Left lobe of liver (tissue), 2 donors: ENCODE data around the gene UHRF1. TPM values are rescaled to one million over a fixed set of nuclear protein-coding genes. Genes with fewer than 3 reads are reported as not detected.

Source experiments
- ATAC-seq: fragments of 200-7000 bp; cut with Tn5 transposase; one replicate; pipeline ENCODE4 v1.9.1; 2020; ENCODE audit warnings: mild to moderate bottlenecking, moderate library complexity
- DNase-seq: peaks from one replicate; pipeline ENCODE4 v3.0.0-alpha.2; 2020; ENCODE audit warnings: low spot score
- total RNA-seq: library from RNA; stranded (reverse); gene quantifications from one replicate; pipeline ENCODE4 v1.2.1, GENCODE V29; 2021
- donor health status: DM: no; HTN: no; CAD: no; lungs with moderate emphysema.
- donor health status: DM: no; HTN: yes; CAD: no.

UHRF1 gene
- total RNA-seq, 1 donor from 2014 or later: 0.45 TPM

- DNase-seq: no peak
- peak; percentile 30 for ATAC-seq
Measured at GRCh38 chr19:4986471-4986891, 77.2 kb downstream of the UHRF1 start.

DNA sequence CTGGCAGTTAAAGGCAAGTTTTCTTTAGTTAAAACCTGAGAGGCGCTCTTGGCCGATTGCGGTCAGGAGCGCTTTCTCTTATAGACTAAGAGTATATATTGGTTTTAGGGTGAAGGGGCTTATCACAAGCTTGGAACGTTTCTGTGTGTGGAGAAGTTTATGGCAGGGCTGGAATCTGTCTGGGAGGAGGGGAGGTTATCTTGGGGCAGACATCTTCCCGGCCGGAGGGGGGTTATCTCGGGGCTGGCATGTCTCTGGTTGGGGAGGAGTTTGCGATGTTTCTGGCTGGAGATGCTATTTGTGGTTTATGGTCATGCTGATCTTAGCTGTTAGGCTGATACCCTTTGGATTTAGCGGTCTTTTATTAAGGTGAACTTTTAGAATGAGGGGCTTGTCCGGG is 78.0 kb downstream of the UHRF1 start:
- no peak for ATAC-seq
- no peak for DNase-seq

- no peak for ATAC-seq
Measured at GRCh38 chr19:4987692-4988370, 78.5 kb downstream of the UHRF1 start.

DNA sequence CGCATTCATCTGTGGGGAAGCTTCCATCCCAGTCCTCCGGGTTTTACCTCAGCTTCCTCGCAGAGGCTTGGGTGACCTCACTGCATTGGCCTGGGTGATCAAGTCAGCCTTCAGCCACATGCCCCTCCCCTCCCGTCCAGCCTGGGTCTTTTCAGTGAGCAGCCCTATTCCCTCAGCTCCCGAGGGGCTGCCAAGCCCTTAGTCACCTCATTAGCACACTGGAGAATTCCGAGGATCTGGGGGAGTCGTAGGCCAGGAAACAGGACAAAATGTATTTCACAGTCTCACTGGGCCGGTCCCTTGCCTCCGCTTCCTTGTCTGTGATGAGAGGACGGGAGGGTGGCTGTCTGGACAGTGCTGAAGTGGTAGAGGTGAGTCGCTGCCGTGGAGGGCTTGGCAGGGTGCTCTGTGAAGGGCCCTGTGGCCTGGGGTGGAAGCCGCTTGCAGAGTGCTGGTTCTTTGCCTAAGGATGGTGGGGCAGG is 79.5 kb downstream of the UHRF1 start:
- ATAC-seq (no peak), DNase-seq (no peak)

More at GRCh38 chr19:4987692-4988370, 78.5 kb downstream of the UHRF1 start:
- DNase-seq: no peak

- DNase-seq (no peak), ATAC-seq (peak; percentile 34)
Measured at GRCh38 chr19:4990306-4990705, 81.0 kb downstream of the UHRF1 start.

DNA sequence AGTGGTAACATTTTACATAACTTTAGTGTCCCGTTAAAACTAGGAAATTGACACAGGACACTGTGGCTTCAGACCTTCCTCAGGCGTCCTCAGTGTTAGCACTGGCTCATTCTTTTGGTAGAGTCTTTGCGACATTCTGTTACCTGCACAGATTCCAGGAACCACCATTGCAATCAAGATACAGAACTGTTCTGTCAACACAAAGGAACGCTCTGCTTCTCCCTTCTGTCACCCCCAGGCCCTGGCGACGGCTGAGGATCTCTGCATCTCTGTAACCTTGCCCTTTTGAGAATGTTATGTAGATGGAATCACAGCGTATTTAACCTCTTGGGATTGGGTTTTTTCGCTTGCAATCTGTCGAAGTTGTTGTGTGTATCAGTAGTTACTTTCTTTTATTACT is 82.2 kb downstream of the UHRF1 start:
- ATAC-seq: peak; percentile 69
- no peak for DNase-seq

GRCh38 chr19:4991996-4992698 is 82.8 kb downstream of the UHRF1 start:
- peak; percentile 24 for ATAC-seq
- DNase-seq: no peak

GRCh38 chr19:4993683-4994082 is 84.4 kb downstream of the UHRF1 start:
- no peak for DNase-seq

DNA sequence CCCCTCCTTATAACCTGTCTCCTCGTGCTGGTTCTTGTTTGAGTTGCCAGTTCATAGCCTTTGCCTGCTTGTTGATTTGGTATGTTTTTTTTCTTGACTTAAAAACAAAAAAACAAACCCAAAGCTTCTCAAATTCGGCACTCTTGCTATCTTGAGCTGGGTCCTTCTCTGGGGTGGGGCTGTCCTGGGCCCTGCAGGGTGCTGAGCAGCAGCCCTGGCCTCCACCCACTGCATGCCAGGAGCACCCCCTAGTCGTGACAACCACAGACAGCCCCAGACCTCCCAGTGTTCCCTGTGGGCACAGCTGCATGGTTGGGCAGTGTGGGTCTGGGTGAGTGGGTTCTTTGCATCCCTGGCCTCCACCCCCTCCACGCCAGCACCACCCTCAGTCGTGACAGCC is 87.4 kb downstream of the UHRF1 start:
- no peak for ATAC-seq

More at GRCh38 chr19:4993683-4994082, 84.4 kb downstream of the UHRF1 start:
- ATAC-seq: no peak

DNA sequence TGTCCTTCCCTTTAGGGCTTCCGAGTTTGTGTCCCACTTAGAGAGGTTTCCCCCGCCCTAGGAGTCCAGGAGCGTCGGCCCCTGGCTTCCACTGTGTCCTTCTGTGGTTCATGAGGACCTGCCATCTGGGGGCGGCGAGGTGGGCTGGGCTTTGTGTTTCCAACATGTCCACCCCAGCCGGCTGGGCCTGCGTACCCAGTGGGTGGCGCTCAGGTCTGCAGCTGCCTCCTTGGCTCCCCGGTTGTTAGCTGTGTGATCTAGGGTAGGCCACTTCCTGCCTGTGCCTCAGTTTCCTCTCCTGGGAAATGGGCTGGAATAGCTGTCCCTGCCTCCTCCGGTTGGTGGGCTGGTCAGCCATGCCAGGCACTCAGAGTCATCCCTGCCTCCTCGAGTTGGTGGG is 88.0 kb downstream of the UHRF1 start:
- no peak for ATAC-seq
- no peak for DNase-seq

More for the DNA sequence above, 87.4 kb downstream of the UHRF1 start:
- no peak for DNase-seq

DNA sequence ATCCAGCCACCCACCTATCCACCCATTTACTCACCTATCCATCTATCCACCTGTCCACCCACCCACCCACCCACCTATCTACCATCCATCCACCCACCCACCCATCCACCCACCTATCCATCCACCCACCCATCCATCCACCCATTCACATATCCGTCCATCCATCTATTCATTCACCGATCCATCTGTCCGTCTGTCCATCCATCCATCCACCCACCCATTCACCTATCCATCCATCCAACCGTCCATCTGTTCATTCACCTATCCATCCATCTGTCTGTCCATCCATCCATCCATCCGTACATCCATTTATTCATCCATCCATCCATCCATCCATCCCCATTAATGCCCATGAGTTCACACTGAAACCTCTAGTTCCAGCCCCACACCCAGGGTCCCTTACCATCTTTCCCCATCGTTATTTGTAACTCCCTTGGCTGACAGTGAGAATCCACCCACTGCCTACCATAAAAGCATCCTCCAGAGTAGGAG is 90.9 kb downstream of the UHRF1 start:
- no peak for ATAC-seq
- DNase-seq: no peak

- peak; percentile 48 for DNase-seq
Measured at GRCh38 chr19:5001615-5002014, 92.3 kb downstream of the UHRF1 start.

GRCh38 chr19:5002143-5002542 is 92.8 kb downstream of the UHRF1 start:
- DNase-seq (peak; percentile 78), ATAC-seq (peak; percentile 45)

More at GRCh38 chr19:5001615-5002014, 92.3 kb downstream of the UHRF1 start:
- ATAC-seq: peak; percentile 58

DNA sequence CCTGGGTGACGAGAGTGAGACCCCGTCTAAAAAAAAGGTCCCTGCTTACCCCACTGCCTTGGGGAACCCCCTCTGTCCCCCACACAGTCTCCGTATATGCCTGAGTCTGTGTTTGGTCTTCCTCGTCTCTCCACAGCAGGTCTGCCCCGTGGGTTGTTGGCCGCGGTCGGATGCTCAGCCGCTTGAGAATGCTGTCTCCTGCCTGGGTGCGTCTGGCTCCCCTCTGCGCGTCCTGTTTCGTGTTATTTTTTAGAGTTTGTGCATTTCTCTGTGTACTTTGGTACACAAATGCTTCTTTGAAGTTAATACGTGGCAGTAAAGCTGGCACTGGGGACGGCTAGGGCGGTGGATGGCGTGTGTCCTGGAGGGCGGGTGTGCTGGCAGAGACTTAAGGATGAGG is 94.5 kb downstream of the UHRF1 start:
- DNase-seq (no peak), ATAC-seq (no peak)

DNA sequence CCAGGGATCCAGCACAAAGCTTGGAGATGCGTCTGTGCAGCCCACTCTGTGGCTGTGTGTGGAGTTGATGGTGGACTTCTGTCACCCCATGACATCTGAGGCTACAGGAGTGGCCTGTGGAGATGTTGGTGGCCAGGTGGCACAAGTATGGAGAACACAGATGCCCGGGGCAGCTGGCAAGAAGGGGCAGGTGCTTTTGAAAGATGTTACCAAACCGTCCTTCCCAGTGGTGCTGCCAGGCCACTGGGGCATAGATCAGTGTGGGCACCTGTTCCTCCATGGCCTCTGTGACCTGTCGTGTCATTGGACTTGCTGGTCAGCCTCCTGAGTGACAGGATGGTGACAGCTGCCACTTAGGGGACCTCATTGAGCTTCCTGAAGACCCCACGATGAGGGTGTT is 95.8 kb downstream of the UHRF1 start:
- ATAC-seq (peak; percentile 71), DNase-seq (peak; percentile 86)

DNA sequence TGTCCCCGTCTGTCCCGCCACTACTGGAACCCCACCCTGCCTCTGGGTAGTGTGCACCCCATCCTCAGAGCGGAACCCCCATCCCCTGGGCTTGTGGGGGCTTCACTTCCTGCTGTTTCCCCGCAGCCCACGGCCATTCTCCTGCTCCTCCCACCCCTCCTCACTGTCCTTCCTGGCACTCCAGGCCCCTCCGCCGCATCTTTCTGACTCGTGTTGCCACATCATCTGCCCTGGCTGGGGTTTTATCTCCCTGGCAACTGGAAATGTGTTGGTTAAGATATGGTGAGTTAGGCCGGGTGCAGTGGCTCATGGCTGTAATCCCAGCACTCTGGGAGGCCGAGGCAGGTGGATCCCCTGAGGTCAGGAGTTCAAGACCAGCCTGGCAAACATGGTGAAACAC is 96.9 kb downstream of the UHRF1 start:
- peak; percentile 74 for DNase-seq
- peak; percentile 40 for ATAC-seq

- no peak for ATAC-seq
Measured at GRCh38 chr19:5006821-5007220, 97.5 kb downstream of the UHRF1 start.

More at GRCh38 chr19:5006821-5007220, 97.5 kb downstream of the UHRF1 start:
- no peak for DNase-seq

Other genes starting within 250 kb of the UHRF1 start
- 85.4 TPM for gene MYDGF, start 239.2 kb upstream of the UHRF1 start, total RNA-seq
- 61.3 TPM for gene DPP9, start 185.7 kb upstream of the UHRF1 start, total RNA-seq
- 6.2 TPM for gene FEM1A, start 117.8 kb upstream of the UHRF1 start, total RNA-seq
- gene TICAM1, start 77.8 kb upstream of the UHRF1 start, total RNA-seq: 11.1 TPM
- gene PLIN3, start 41.8 kb upstream of the UHRF1 start, total RNA-seq: 12.0 TPM
- not detected for gene ARRDC5, start 6.6 kb upstream of the UHRF1 start, total RNA-seq
- 38.1 TPM for gene KDM4B, start 59.6 kb downstream of the UHRF1 start, total RNA-seq